Epithelial cell of alveolus of lung (primary cell): ENCODE measurements around the gene TFAM. TPM values are rescaled to one million over a fixed set of nuclear protein-coding genes. Genes with fewer than 3 reads are reported as not detected.

Experiments used
- total RNA-seq: library from RNA; depleted of rRNA; stranded (reverse); fragments of >200 nt; gene quantifications from 2 replicates; pipeline ENCODE4 v1.2.1, GENCODE V29; 2015

TFAM gene
- 18.4 and 19.0 TPM in 2 replicates for total RNA-seq

DNA sequence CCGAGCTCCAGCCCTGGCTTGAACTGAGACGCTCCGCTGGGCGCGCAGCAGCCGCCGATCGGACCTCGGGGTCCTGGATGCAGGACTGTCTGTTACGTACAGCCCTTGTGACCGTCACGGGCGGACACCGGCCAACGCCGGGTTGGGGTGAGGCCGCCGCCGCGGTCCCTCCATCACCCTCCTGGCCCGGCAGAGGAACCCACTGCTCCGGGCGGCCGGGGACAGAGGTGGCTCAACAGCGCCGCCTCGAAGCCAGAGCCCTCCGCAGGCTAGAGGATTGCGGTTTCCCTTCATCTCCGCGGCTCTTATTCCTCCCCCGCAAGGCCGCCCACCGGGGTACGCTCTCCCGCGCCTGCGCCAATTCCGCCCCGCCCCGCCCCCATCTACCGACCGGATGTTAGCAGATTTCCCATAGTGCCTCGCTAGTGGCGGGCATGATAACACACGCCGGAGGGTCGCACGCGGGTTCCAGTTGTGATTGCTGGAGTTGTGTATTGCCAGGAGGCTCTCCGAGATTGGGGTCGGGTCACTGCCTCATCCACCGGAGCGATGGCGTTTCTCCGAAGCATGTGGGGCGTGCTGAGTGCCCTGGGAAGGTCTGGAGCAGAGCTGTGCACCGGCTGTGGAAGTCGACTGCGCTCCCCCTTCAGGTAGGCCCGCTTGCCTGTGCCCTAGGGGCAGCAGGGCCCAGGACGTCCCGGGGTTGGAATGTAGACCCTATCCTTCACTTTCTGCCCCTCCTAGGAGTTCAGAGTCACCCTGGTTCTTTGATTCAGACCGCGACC, at the start of gene TFAM:
Gene TFAM (plus strand): TSS at position 412 of the 785 bp plus-strand sequence. CDS start 138 bp downstream, at position 550.

Other genes with a start within 250 kb of the TFAM start
- gene IPMK, start 117.5 kb upstream of the TFAM start, total RNA-seq: 3.7 and 9.6 TPM in 2 replicates
- 16.8 and 35.0 TPM in 2 replicates for gene CISD1, start 116.2 kb upstream of the TFAM start, total RNA-seq
- gene UBE2D1, start 50.4 kb upstream of the TFAM start, total RNA-seq: 15.5 and 24.6 TPM in 2 replicates
- gene BICC1, start 127.5 kb downstream of the TFAM start, total RNA-seq: 19.1 and 37.6 TPM in 2 replicates